MM.1S (cell line): ENCODE results near the gene ELMO1.

Source experiments
- CTCF ChIP-seq: fragments of 300-600 bp; sonication (generic); IDR thresholded peaks from 2 replicates; pipeline ENCODE4 v1.5.1; 2016; ENCODE audit warnings: antibody characterized with exemption, low read length, mixed read lengths
- EZH2 ChIP-seq: fragments of 300-600 bp; sonication (generic); optimal IDR thresholded peaks from 2 replicates; pipeline ENCODE3; 2017; ENCODE audit warnings: low read depth, mild to moderate bottlenecking, antibody characterized with exemption, low read length, mixed read lengths

- no peak for TF ChIP-seq CTCF
- TF ChIP-seq EZH2, result no peak
Measured at GRCh38 chr7:37070471-37070870, 378.2 kb downstream of the ELMO1 start.
